ENCODE measurements around the gene FBLIM1.
"Not testable (repeated sequence)": the region's sequence is repeated elsewhere in the genome, so short reads cannot be mapped to it uniquely, and the experiment has no call there.

Gene FBLIM1

GRCh38 chr1:15825800-15826199 lies 67.2 kb downstream of the FBLIM1 start:
- peak; percentile 72 for DNase-seq

- no peak for DNase-seq
Measured at GRCh38 chr1:15826810-15827507, 68.4 kb downstream of the FBLIM1 start.

- not testable (repeated sequence) for DNase-seq
Measured at GRCh38 chr1:15827567-15827966, 69.0 kb downstream of the FBLIM1 start.

GRCh38 chr1:15828931-15829330 lies 70.3 kb downstream of the FBLIM1 start:
- DNase-seq, result not testable (repeated sequence)

GRCh38 chr1:15830258-15830657 lies 71.7 kb downstream of the FBLIM1 start:
- no peak for DNase-seq

- DNase-seq, result peak; percentile 71
Measured at GRCh38 chr1:15833069-15833679, 74.6 kb downstream of the FBLIM1 start.

- DNase-seq, result no peak
Measured at GRCh38 chr1:15833842-15834405, 75.3 kb downstream of the FBLIM1 start.

- peak; percentile 90 for DNase-seq
Measured at GRCh38 chr1:15834406-15835204, 76.0 kb downstream of the FBLIM1 start.

GRCh38 chr1:15835205-15835740 lies 76.7 kb downstream of the FBLIM1 start:
- DNase-seq, result no peak

- peak; percentile 100 for DNase-seq
Measured at GRCh38 chr1:15835741-15836510, 77.3 kb downstream of the FBLIM1 start.
